NCI-H1694 (cell line): ENCODE data around the gene ZNF410.
"Not testable (repeated sequence)": the region's sequence is repeated elsewhere in the genome, so short reads cannot be mapped to it uniquely, and the experiment has no call there.

Experiments used
- DNase-seq: peaks from one replicate; lab custom pipeline; 2025; lab: John Stamatoyannopoulos, UW

Gene ZNF410

DNA sequence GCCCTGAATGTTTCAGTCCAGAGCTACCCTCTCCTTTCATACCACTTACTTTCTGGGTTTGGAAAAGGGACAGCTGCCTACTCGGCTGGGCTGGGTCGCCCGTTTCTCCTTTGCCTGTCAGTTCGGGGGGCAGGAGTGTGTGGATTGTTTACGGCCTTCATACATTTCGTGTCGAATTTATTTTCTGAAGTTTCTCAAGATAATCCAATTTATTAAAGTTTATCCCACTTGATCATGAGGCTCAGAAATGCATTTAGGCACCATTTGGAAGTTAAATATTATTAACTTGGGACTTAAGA, 608 bp downstream of the ZNF410 start:
- DNase-seq, result no peak

DNA sequence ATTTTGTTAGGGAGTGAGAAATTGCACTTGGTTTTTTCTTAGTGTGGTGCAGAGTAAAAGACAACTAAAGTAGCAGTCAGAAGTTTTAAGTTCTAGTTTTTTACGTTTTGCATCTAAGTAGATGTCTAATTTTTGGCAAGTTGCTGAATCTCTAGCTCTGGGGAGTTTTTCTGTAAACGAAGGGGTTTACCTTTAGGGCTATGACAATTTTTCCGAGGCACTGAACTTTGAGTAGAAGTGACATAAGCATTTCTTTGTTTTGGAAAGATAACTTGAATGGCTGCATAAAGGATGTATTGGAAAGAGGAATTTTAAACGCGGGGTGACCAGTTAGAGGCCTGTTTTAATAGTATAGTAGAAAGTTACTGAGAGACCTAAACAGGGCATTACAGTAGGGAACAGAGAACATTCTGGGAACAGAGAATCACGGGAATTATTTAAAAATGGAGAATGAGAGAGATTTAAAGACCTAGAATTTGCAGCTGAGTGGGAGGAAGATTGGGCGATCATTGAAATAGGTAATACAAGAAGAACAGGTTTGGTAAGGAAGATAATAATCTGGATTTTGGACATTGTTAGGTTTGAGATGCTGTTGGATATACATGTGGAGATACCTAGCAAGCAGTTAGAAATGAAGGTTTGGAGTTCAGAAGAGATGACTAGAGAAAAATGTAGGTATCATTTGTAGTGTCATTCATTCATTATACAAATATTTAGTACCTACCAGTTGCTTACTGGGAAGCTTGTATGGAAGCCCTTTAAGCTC, 1.2 kb downstream of the ZNF410 start:
- no peak for DNase-seq

DNA sequence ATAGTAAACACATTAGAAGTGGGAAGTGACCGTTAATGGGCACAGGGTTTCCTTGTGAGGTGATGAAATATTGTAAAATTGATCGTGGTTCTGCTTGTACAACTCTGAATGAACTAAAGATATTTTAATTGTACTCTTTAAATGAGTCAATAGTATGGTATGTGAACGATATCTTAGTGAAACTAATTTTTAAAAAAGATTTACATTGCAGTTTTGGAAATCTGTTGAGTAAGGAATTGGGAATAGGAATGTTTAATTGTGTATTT, 1.7 kb downstream of the ZNF410 start:
- no peak for DNase-seq

DNA sequence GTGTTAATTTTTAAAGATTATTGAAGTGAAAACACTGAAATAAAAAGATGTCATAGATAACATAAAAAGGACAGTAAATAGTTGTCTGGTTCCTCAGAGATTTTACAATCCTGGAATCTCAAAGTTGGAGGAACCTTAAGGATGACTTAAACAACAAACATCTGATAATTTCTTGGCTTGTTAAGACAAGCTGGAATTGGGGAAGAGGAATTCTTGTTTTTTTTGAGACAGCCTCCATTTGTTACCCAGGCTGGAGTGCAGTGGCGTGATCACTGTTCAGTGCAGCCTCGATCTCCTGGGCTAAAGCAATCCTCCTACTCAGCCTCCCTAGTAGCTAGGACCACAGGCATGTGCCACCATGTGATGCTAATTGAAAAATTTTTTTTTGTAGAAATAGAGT, 2.3 kb downstream of the ZNF410 start:
- DNase-seq, result no peak

DNA sequence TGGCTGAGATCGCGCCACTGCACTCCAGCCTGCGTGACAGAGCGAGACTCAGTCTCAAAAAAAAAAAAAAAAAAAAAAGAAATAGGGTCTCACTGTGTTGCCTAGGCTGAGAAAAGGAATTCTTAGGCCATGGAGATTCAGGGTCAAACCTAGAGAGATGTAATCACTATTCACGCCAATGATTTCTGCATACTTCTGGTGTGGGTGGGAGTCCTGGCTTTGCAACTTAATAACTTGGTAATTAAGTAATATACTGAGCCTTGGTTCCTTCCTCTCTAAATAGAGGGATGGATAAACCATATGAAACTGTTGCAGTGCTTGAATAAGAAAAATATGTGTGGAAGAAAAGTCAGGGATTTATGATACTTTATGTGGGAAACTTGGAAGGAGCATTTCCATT, 2.7 kb downstream of the ZNF410 start:
- DNase-seq, result no peak

DNA sequence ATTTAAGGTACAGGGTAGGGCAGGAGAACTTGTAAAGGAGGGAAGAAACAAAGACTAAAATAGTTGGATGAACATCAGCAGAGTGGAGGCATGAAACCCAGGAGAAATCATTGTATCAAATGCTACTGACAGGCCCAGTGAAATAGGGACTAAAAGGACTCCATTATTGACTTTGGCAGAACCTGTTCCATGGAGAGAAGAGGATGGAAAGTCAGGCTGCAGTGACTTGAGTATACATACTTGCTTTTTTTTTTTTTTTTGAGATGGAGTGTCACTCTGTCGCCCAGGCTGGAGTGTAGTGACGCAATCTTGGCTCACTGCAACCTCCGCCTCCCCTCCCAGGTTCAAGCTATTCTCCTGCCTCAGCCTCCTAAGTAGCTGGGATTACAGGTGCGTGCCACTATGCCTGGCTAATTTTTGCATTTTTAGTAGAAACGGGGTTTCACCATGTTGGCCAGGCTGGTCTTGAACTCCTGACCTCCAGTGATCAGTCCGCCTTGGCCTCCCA, 7.6 kb downstream of the ZNF410 start:
- DNase-seq, result not testable (repeated sequence)

DNA sequence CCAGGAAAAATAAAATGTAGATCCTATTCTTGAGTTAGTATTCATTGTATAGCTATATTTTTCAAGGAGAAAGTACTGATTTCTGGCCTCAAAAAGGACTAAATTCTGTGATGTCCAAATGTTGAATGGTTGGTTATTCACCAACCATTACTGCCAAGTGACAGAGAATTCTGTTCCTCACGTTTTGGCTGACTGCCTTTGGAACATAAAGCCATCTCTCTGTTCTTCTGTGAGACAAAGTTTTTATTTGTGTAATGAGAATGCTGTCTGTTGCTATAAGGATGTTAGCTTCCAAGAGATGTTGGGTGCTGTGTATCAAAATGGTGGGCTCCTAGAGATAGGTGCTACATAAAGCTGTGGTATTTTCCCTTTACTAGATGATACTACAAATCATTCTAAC, 9.3 kb downstream of the ZNF410 start:
- DNase-seq, result no peak

DNA sequence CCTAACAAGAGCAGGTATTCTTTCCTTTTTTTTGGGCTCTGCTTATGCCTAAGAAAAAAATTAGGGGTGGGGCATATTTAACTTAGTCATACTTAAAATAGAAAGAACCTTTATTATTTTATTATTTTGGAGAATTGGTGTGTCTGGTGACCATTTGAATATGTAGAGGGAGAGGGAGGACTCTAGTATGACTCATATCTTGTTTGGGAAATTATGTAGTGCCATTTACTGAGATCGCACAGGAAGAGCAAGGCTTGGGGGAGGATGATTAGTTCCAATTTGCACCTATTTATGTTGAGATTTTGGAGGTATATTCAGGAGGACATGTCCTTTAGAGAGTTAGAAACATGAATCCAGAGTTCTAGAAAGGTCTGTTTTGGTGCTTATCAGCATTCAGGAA, 9.9 kb downstream of the ZNF410 start:
- no peak for DNase-seq

DNA sequence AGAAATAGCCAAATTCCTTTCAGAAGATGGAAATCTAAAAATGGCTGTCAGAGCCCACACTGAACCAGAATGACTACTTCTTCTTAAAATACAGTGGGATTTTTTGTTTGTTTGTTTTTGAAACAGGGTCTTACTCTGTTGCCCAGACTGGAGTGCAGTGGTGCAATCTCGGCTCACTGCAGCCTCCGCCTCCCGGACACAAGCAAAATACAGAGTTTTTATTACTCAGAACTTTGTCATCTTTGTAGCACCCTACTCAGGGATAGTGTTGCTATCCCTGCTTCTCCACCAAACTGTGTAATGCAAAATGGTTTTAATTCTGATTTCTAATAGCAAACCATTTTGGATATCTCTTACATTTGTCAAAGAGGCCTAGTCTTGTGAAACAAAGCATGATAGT, 16.4 kb downstream of the ZNF410 start:
- DNase-seq, result no peak

DNA sequence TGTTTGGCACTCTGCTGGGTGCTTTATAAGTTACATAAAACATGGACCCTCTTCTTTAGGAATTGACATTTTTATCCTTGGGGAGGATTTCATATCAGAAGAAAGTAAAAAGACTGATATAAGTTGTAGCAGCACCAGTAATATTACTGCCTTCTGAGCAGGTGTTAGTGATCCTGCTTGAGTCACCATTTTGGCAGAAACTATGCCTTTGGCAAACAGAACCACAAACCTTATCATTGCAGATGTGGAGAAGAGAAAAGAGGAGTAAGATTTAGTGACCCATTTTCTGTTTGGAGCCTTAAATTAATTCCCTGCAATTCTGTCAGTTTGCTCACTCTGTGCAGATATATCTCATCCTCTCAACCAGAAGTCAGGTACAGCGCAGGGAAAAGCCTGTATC, 23.0 kb downstream of the ZNF410 start:
- DNase-seq, result no peak

DNA sequence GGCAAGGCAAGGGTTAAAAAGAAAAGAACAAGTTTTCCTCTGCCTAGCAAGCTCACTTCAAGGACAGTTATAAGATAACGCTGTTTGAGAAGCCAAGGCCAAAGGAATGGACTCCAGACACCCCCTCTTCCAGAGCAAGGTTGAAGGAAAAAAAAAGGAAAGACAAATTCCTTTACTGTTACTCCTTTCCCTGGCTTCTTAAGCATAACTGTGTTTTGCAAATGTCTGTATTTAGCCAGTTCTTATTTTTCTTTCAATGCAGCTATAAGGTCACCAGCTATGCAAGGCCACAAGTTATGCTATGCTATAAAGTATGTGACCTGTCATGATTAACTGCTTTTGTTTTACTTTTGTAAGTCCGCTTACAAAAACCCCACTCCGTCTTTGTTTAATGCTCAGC, 26.6 kb downstream of the ZNF410 start:
- no peak for DNase-seq

DNA sequence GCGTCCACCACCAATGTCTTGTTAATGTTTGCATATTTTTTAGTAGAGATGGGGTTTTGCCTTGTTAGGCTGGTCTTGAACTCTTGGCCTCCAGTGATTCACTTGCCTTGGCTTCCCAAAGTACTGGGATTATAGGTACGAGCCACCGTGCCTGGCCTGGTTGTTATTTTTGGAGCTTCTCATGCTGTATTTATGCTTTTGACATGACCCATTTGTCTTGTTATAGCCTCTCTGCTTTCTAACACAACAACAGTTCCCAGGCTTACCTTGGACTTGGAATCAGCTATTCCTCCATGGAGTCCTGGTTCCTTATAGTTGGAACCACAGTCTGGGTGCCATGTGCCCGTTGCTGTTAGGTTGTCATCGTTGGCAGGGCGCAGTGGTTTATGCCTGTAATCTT, 29.7 kb downstream of the ZNF410 start:
- no peak for DNase-seq

DNA sequence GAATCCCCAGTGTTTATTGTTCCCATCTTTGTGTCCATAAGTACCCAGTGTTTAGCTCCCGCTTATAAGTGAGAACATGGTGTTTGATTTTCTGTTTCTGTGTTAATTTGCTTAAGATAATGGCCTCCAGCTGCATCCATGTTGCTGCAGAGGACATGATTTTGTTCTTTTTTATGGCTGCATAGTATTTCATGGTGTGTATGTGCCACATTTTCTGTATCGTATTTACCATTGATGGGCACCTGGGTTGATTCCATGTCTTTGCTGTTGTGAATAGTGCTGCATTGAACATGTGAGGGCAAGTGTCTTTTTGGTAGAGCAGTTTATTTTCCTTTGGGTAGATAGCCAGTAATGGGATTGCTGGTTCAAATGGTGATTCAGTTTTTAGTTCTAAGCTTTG, 32.8 kb downstream of the ZNF410 start:
- DNase-seq, result not testable (repeated sequence)

DNA sequence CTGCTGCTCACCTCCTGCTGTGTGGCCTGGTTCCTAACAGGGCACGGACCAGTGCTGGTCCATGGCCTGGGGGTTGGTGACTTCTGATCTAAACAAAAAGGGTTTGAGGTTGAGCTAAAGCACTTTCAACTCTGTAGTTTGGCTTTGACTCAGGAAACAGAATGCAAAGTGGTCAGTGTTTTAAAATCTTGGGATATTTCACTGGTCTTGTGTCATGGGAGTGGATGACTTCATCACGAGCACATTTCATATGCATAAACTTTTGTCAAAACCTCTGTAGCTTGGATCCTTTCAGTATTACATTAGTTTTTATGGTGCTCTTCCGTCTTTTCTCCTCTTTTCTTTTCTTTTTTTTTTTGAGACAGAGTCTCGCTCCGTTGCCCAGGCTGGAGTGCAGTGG, 37.7 kb downstream of the ZNF410 start:
- no peak for DNase-seq

DNA sequence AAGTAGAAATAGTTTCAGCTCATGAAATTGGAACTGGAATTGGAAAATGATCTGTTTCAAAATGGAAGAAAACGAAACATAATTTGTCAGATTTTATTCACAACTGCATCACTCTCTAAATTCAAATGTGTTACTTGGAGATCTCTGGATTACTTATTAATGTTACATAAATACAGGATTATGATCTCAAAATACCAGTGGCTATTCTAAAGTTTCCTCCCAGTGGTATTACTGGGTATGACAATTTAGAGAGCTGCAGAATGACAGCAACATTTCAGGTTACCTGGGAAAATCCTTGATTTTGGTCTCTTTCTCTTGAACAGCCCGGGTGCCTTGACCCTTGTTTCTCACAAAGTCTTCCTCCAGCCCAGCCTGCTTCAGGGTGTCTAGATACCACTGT, 49.0 kb downstream of the ZNF410 start:
- peak; percentile 13 for DNase-seq

DNA sequence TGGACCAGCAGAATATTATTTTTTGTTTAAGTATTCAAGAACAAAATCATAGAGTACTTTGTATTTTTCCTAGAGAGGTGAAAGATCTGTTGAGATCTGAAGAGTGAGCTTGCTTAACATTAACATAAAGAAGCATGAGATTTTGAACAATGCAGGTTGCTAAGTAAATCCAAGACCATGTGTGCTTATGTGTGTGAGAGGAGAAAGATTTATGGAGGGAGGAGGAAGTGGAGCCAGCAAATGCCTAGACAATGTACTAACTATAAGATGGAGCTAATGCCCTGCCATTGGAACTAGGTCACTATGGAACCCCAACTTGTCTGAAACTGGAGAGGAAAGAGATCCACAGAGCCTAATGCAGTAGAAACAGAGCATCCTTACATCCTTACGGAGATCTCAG, 49.9 kb downstream of the ZNF410 start:
- DNase-seq, result no peak

DNA sequence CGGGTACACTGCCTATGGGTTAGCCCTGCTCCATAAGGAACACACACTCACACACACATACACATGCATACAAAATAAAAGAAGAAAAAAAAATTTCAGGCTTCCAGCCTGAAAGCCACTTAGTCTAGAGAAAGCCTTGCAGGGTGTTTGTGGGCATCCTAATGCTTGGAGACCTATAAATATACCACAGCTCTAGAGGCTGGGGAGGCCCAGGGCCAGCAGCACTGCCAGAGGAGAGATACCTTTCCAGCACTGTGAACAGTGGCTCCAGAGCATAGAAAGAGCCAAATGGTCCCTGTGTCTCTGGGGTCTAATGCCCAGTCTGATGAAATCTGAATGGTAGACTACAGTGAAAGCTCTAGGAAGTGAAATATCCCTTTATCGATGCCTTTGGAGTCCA, 50.4 kb downstream of the ZNF410 start:
- no peak for DNase-seq

DNA sequence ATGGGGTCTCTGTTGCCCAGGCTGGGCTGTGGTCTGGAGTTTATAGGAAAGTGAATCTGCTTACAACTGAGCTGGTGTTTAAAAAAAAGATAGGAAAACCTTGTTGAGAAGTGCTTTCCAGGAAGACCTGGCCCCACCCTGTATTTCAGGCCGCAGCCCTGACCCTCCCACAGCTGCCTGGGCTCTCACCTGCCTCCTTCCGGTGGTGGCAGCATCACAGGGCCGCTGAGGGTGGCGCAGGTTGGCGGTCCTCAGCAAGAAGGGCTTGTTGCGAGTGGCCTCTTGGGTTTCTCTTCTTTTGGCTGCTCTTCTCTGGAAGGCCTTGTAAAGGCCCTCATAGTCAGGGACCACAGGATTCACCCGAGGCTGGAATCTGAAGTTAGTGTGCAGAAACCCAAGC, 55.5 kb downstream of the ZNF410 start:
- no peak for DNase-seq

DNA sequence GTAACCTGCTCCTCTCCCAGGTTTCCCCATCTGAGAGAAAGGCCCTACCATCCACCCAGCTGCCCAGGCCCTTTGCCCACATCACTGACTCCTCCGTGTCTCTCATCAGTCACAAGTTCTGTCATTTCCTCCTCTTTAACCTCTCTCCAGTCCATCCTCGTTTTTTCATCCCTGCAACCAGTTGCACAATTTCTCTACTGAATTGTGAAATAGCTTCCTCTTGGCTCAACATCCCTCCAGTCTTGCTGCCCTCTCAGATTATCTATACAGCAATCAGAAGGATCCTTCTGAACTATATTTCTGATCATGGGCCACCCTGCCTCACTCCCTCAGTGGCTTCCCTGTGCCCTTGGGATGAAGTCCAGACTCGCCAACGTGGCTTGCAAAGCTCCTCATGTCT, 56.4 kb downstream of the ZNF410 start:
- DNase-seq, result no peak

DNA sequence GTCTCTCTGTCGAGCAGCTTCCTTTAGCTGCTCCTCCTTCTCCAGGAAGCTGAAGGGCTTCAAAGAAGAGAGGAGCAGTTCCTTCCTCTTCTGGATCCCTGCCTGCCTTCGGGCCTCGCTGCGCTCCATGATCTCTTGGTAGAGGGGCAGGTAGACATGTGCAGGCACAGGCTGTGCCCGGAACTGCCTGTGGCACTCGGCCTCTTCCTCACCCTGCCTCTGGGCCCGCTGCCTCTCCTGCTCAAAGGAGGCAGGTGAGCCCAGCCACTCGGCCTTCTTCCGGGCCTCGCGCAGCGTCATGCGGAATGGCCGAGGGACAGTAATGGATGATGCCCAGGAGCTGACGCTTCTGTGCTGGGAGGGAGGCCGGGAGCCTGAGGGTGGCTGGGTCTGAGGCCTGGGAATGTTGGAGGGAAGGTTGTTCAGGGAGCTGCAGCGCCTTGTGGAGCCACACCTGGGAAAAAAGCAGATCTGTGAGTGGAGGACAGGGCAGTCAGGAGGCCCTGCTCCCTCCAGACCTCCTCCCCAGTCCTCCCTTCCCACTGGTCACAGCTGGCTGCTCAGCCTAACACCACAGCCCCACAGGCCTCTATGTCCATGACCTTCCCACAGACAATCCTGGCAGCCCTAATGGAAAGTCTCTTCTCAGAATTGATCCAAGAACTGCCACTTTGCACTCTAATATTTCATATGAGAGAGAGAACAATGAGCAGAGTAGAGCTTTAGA, 57.9 kb downstream of the ZNF410 start:
- DNase-seq, result no peak

DNA sequence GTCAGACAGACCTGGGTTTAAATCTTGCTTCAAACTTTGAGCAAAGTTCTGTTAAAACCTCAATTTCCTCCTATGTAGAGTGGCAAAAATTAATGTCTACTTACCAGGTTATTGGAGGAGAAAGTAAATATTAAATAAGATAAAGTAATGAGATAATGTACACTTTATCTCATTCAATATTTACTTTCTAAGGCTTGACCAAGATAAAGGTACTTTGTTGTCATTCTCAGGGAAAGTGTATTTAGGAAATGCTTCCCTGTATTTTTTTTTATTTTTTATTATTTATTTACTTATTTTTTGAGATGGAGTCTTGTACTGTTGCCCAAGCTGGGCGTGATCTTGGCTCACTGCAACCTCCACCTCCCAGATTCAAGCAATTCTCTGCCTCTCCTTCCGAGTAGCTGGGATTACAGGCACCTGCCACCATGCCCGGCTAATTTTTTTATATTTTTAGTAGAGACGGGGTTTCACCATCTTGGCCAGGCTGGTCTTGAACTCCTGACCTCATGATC, 58.6 kb downstream of the ZNF410 start:
- DNase-seq, result no peak

DNA sequence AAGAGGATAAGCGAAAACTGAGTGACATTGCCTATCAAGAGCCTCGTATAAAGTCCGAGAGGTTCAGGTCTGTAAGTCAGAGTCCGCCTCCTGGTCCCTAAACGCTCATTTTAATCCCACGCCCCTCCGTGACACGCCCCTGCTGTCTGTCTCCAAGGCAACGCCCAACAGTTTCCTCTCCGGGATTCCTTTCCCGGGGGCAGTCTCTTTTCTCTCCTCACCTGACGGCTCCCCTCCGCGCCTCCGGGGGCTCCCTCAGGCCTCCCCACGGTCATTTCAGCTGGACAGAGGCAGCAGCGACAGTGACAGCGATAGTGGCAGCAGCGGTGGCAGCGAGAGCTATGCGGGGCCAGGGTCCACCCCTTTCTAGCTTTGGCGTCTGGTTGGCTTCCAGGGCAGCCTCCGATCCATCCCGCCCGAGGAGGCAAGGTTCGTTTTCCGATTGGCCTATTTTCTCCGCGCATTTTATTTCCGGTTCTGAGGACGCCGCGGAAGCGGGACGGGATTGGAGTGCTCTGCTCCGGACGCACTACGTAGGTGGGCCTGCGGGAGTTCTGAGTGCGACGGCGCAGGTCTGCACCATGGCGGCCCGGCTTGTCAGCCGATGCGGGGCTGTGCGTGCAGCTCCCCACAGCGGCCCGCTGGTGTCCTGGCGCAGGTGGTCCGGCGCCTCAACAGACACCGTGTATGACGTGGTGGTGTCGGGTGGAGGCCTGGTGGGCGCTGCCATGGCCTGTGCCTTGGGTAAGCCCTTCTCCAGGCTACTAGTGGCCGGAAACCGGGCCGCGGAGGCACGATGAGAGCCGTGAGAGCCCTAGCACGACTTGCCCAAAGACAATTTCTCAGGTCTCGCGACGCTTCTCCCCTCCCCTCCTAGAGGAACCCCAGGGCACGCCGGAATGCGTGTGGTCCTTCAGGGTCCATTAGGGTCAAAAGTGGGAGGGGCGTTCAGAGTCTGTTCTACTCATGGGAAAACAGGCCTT, 63.4 kb downstream of the ZNF410 start, which contains the start of the genes COQ6 and FAM161B:
Gene COQ6 (plus strand): TSS at position 551 of the 983 bp plus-strand sequence. CDS start 31 bp downstream, at position 582.
Gene FAM161B (minus strand): TSS at position 343 of the 983 bp plus-strand sequence. CDS start 68 bp downstream, at position 275.
- DNase-seq, result peak; percentile 99
